LHCN-M2 (cell line): ENCODE measurements around the gene SLC49A3. TPM values are rescaled to one million over a fixed set of nuclear protein-coding genes. Genes with fewer than 3 reads are reported as not detected.
A peak's percentile ranks its signal among the peaks of the same experiment; 100 is the strongest.
"Not testable (repeated sequence)": the region's sequence is repeated elsewhere in the genome, so short reads cannot be mapped to it uniquely, and the experiment has no call there.

Source experiments
- DNase-seq: peaks from one replicate; pipeline ENCODE4 v3.0.0-alpha.2; 2012; ENCODE audit warnings: low read depth
- total RNA-seq: library from RNA; depleted of rRNA; stranded (reverse); fragments of >200 nt; gene quantifications from 2 replicates; pipeline ENCODE4 v1.2.3, GENCODE V29; 2014

SLC49A3 gene
- total RNA-seq, 1 experiment from 2014 or later, result 0.17 TPM

DNA sequence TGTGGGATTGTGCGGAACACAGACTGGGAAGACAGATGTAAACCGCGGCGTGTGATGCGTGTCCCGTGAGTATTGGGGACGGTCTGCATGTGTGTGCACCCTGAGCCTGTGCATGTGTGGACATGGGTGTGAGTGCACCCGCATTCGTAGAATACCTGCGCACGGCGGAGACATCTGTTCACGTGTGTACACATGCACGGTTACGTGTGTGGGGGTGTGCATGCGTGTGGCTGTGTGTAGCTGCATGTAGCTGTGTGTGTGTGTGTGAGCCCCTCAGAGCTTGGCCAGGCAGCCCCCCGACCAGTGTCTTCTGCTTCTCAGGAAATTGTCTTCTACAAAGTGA, 34.5 kb downstream of the SLC49A3 start:
- DNase-seq, result no peak

DNA sequence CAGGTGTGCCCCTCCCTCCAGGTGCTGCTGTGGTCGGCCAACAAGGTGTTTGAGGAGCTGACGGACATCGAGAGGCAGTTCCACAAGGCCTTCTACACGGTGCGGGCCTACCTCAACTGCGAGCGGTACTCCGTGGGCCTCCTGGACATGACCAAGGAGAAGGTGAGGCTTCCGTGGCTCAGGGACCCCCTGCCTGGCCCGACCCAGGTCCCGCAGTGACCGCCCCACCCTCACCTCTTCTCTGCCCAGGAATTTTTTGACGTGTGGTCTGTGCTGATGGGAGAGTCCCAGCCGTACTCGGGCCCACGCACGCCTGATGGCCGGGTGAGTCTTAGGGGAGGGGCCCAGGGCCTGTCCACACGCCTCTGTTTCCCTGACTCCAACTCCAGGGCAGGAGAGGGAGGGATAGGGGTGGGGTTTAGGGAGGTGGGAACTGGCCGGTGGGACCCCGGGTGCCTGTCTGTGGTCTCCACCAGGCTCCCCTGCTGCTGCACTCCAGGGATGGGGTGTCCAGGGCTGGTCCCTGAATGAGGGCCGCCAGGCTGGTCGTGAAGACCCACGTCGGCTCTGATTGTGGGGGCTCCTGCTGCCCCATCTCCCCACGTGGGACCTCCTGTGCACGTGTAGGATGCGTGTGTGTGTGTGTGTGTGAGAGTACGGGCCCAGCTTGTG, 35.0 kb downstream of the SLC49A3 start:
- no peak for DNase-seq

DNA sequence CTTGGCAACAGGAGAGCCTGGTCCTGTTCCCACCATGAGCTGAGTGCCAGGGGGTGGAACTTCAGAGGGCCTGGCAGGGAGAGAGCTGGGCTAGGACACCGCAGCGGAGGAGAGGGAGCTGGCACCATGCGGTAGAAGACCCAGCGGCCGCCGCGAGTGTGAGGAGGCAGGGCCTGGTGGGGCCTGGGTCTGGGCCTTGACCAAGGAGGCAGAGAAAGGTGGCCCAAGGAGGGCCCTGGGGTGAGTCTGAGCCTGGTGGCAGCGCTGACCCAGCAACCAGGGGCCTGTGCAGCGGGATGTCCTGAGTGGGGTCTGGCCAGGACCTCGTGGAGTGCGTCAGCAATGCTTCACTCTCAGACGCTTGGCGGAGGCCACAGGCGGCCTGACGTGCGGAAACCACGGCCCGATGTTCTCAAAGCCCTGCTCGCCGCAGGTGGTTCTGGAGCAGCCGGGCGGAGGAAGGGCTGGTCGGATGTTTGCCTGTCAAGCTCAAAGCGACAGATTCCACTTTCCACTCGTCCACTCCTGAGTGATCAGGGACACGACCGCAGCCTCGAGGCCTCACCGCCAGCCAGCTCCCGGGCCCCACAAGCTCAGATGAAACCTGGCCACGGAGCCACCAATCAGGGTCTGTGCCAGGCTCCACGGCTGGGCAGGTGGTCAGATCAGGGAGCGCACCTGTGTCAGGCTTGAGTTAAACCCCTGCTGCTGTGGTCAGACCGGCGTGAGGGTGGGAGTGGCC, 35.7 kb downstream of the SLC49A3 start:
- no peak for DNase-seq

DNA sequence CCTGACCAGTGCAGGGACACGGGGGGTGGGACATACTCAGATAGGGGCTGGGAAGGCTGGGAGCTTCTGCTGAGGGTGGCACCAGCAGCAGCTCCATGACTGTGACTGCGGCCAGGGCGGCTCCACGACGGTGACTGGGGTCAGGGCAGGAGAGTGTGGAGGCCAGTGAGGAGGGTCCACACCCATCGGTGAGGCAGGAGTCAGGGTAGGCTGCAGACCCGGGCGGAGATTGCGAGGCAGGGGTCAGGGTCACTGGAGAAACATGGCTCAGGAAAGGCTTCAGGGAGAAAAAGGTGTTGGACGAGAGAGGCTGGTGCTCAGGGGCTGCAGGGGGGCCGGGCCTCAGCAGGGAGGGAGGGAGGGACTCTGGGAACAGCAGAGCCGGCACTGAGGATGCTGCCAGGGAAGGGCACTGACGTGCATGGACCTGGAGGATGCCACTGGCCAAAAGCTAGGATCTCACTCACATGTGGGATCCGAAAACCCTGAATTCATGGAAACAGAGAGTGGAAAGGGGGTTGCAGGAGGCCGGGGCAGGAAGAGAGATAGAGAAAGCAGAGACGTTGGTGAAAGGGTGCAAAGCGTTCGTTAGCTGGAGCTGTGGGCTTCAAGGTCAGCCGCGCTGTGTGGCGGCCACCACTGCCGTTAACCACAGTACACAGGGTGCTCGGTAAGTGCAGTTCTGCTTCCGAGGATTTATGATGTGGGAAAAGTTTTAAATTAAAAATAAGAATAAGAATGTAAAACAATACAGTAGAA, 36.9 kb downstream of the SLC49A3 start:
- no peak for DNase-seq

DNA sequence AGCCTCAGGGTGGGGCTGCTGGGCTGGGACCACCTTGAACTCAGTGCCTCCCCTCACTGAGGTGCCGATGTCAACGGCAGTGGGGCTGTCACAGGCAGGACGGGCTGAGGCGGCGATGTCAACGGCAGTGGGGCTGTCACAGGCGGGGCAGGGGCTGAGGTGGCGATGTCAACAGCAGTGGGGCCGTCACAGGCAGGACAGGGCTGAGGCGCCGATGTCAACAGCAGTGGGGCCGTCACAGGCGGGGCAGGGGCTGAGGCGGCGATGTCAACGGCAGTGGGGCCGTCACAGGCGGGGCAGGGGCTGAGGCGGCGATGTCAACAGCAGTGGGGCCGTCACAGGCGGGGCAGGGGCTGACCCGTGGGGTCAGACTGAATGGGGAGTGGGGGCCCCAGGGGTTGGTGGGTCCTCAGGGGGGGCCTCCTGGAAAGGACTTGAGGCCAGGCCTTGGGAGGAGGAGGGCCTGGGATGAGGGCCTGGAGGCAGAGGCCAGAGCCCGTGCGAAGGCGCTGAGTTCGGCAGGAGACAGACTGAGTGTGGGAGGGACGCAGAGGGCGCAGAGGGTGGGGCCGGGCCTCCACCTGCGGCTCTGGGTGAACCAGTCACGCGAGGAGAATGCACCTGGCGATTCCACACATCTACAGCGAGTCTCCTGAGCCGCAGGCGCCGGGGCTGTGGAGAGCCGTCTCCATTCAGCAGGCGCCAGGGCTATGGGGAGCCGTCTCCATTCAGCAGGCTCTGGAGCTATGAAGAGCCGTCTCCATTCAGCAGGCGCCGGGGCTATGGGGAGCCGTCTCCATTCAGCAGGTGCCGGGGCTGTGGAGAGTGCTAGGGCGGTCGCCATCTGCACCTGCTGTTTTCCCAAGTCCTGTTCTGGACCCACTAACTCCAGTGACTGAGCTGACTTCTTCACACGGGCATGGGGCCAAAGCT, 37.7 kb downstream of the SLC49A3 start:
- DNase-seq, result no peak

DNA sequence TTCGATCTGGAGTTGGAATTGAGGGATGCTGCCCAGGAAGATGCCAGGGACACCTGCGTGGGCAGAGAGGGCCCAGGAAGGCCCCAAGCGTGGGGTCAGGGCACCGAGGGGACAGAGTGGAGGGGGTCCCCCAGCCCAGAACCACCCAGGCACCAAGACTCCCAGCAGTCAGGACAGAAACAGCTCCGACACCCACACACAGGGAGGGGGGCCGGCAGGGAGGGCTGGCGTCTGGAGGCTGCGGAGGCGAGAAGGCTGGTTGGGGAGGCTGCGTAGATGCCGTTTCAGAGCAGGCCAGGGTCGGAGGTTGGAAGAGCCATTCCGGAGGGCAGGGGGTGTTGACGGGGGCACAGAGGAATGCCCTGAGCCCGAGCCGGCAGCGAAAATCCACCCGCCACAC, 38.5 kb downstream of the SLC49A3 start:
- no peak for DNase-seq

DNA sequence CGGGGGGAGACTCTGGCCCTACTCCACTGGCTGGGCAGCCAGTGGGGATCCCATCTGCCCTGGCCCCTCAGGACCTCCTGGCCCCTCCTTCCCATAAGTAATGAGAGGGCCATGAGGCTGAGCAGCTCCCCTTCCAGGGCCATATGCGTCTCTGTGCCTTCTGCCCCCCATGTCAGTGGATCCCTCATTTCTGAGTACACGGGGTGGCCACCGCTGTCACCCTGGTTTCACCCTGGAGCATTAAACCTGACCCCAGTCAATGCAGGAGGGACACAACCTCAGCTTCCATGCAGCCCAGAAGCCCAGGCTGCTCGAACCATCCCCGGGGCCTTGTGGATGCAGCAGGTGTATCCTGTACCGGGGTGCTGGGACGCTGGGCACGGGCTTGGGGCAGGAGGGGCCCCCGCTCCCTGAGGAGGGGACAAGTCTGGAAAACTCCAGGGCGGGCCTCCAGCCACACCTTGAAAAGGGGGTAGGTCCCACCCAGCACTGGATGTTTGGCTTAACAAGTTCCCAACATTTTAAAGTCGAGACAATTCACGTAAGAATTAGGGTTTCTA, 39.1 kb downstream of the SLC49A3 start:
- no peak for DNase-seq

DNA sequence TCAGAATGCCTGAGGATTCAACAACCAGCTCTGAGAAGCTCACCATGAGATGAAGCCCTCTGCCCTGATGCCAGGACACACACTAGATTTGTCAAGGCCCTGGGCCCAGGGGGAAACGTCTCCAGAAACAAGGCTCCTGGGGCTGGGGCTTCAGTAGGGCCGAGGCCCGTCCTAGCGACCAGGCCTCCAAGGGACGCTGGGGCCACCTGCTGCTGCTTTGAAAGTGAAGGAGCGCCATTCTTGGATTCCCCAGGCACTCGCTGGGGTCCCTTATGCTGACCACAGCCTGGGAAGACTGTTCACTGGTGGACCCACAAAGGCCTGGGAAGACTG, 39.7 kb downstream of the SLC49A3 start:
- no peak for DNase-seq

DNA sequence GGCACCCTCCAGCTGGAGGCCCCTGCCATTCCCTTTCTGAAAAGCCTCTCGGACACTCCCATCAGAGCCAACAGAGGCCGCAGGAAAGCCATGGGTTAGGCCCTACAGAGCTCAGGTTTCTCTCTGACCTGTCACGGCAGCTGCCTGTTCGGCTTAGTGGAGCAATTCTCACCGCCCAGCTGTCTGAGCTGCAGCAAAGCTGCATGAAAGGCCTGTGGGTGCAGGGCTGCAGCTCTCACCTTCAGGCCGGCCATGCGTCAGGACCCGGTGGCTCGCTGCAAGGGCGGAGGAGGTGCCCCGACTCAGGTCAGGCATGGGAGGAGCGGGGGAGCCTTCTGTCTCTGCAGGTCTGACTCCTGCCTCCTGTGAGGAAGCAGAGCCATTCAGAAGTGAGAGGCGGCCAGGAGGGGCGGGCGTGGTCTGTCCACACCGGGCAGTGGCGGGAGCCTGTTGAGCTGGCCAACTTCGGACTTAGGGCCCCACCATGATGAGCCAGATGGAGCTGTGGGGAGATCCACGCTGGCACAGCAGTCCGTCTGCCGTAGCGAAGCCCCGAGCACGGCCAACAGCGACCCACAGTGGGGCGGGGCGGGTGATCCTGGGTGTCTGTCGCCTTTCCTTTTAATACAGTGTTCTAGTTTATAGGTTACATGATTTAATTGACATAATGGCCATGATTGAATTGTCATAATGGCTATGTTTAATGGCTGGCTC, 40.2 kb downstream of the SLC49A3 start:
- DNase-seq, result peak; percentile 5

DNA sequence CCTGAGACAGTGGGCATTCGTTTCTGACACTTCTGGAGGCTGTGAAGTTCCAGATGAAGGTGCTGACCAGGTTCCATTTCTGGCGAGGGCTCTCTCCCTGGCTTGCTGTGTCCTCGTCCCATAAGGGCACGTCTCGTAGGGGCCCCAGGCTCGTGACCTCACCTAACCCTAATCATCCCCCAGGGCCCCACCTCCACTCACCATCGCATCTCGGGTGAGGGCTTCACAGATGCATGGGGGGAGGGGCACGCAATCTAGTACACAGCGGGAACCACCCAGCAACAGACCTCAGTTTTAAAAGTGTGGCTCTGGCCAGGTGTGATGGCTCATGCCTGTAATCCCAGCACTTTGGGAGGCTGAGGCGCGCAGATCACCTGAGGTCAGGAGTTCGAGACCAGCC, 41.5 kb downstream of the SLC49A3 start:
- no peak for DNase-seq

DNA sequence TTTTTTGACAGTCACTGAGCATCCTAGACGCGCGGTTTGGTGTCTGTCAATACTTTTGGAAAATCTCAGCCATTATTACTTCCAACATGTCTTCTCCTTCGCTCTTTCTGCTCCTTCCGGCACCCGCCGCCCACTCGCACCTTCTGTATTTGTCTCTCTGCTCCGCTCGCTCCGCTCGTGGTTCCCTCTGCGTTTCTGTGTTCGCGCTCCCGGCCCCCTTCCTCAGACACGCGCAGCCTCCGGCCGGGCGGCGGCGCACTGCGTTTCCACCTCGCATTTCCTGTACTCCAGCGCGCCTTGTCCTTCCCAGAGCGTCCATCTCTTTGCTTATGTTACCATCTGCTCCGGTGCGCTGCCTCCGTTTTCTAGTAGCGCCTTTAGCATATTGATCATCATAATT, 42.5 kb downstream of the SLC49A3 start:
- no peak for DNase-seq

DNA sequence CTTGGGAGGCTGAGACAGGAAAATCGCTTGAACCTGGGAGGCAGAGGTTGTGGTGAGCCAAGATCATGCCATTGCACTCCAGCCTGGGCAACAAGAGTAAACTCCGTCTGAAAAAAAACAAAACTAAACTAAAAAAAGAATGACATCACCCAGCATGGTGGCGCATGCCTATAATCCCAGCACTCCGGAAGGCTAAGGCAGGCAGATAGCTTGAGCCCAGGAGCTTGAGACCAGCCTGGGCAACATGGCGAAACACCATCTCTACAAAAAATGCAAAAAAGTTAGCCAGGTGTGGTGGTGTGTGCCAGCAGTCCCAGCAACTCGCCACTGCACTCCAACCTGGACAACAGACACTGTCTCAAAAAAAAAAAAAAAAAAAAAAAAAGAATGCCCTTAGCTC, 46.6 kb downstream of the SLC49A3 start:
- DNase-seq, result not testable (repeated sequence)

DNA sequence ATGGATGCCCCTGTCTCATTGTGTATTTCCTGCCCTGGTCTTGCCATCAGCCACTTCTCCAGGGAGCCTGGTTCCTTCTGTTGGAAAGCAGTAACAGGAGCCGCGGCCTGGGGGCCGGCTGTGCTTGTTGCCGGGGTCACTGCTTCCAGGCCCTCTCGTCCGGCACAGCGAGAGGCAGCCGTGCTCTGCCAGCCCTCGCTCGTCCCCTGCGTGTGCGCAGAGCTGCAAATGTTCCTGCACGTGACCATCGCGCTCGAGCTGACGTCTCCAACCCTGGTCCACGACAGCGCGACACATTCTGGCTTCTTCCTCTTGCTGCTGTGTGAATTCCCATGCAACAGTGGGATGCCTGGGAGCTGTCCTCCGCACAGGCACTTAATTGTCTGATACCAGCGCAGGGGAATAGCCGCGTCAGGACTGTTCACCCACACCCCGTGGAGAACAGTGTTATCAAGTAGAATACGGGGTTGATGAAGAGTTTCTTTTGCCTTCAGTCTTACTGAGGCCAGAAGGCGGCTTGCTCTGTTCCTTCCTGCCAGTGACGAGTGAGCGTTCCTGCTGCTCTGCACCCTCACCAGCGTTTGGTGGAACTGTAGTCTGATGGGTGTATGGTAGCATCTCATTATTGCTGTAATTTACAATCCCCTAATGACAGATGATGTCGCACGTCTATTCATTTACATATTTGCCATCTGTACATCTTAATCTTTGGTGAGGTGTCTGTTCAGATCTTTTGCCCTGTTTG, 51.2 kb downstream of the SLC49A3 start:
- no peak for DNase-seq

DNA sequence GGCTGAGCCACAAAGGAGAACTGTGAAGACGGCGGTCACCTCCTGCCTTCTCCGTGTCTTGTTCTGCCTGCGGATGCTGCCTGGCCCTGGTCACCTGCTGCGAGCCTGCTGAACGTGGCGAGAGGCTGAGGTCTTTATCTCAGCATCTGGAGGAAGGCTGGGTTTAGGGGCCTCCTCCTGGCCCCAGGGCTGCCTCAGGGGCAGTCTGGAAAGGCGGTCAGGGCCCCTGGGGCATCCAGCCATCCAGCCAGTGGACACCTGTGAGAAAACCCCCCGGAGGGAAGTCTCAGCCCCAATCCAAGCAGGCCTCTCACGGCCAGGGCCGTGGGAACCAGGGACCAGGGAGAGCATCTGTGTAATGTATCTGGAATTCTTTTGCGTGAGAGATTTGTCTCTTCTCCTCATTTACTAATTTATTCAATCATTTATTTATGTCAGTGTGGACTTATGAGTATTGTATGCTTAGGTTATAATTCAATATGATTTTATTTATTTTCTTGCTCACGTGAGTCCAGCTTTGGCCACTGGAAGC, 52.3 kb downstream of the SLC49A3 start:
- DNase-seq, result no peak

DNA sequence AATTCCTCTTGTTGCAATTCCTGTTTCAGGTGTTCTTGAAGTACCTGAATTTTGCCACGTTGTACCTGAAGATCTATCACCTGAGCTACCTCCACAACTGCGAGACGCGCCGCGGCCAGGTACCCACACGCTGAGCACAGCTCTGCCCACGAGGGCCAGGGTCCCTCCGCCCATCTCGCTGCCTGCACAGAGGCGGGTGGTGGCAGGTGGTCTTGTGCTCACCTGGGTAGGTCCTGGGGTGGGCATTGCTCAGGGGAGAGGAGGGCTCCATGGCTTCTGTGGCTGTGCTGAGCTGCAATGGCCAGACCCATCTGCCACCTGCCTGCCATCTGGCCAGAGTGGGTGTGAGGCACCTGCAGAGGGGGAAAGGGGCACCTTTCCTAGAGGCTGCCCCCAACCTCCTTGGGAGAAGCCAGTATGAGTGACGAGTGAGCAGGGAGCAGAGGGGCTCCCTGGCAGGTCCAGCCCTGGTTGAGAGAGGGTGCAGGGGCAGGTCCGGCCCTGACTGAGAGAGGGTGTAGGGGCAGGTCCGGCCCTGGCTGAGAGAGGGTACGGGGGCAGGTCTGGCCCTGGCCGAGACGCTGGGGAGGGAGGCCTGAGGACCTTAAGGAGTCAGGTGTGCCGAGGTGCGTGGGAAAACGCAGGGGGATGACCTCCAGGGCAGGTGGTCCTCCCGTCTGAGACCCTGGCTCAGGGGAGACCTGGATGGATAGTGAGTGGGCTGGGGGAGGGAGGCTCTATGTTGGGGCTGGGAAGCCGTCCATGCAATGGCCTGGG, 52.9 kb downstream of the SLC49A3 start:
- no peak for DNase-seq

DNA sequence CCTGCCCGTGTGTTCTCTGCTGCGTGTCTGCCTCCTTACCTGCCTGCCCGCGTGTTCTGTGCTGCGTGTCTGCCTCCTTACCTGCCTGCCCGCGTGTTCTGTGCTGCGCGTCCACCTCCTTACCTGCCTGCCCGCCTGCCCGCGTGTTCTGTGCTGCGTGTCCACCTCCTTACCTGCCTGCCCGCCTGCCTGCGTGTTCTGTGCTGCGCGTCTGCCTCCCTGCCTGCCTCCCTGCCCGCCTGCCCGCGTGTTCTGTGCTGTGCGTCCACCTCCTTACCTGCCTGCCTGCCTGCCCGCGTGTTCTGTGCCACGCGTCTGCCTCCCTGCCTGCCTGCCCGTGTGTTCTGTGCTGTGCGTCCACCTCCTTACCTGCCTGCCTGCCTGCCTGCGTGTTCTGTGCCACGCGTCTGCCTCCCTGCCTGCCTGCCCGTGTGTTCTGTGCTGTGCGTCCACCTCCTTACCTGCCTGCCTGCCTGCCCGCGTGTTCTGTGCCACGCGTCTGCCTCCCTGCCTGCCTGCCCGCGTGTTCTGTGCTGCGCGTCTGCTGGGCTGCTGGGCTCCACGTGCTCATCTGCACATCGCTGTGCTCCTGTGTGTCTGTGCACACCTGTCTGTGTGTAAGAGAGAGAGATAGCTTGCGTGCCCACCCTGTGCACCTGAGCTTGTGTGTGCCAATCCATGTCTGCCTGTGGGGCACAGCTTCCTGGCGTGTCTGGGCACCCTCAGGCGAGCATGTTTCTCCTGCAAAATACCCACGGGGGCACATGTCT, 53.7 kb downstream of the SLC49A3 start:
- not testable (repeated sequence) for DNase-seq

DNA sequence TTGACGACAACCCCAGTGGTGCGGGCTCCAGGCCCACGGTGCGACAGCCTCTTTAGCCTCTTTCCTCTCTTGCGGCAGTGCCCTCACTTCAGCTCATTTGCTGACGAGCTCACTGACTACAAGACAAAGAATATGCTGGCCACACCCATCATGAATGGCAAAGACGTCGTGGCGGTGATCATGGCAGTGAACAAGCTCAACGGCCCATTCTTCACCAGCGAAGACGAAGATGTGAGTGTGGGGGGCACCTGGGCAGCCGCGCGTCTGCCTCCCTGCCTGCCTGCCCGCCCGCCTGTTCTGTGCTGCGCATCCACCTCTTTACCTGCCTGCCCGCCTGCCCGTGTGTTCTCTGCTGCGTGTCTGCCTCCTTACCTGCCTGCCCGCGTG, 54.4 kb downstream of the SLC49A3 start:
- DNase-seq, result no peak

DNA sequence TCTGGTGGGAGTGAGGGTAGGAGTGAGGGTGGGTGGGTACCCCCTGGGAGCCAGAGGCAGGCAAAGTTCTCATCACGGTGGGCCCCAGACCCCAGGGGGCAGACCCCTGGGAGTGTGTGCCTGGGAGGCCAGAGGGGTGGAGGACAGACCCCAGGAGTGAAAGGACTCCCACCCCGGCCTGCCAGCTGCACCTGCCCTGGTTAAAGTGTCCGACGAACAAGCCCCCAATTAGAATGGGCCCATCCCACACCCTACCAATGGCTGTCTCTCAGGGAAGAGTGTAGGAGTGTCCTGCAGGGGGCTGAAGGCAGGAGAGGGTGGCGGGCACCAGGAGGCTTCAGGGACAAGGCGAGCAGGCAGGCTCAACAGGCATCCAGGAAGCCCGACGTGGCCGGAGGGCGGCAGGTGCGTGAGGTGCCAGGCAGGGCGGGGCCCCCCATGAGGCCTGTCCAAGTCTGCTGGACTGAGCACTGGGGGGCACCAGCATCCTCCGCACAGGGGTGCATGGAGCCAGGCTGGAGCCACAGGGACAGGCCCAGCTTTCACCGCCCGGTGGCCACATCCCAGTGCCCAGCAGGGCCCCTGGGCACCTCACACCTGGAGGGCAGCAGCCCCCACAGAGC, 54.9 kb downstream of the SLC49A3 start:
- no peak for DNase-seq
